Osteoblast (primary cell): ENCODE data around the gene CIPC. TPM values are rescaled to one million over a fixed set of nuclear protein-coding genes. Genes with fewer than 3 reads are reported as not detected.

ENCODE experiments used
- DNase-seq: peaks from one replicate; pipeline ENCODE4 v3.0.0; 2011; ENCODE audit warnings: low spot score, mixed read lengths; ENCODE audit not compliant: insufficient read length; ENCODE audit errors: missing footprints
- H2AFZ ChIP-seq: 2 replicates; pipeline ENCODE4 v1.6.0; 2011; ENCODE audit warnings: mild to moderate bottlenecking, low read length
- H3K27ac ChIP-seq: 2 replicates; pipeline ENCODE4 v1.5.1; 2011; ENCODE audit warnings: mild to moderate bottlenecking, low read depth, low read length, moderate library complexity
- H3K27me3 ChIP-seq: 2 replicates; pipeline ENCODE4 v1.6.0; 2012; ENCODE audit warnings: mild to moderate bottlenecking, control low read depth, inconsistent platforms, low read length, moderate library complexity; ENCODE audit not compliant: insufficient read depth
- H3K36me3 ChIP-seq: 2 replicates; pipeline ENCODE4 v1.5.1; 2011; ENCODE audit warnings: mild to moderate bottlenecking, low read length, control low read depth, moderate library complexity; ENCODE audit not compliant: insufficient read depth
- H3K4me1 ChIP-seq: 2 replicates; pipeline ENCODE4 v1.5.1; 2011; ENCODE audit warnings: mild to moderate bottlenecking, low read length, control low read depth, moderate library complexity; ENCODE audit not compliant: insufficient read depth
- H3K4me2 ChIP-seq: 2 replicates; pipeline ENCODE4 v1.6.0; 2011; ENCODE audit warnings: mild to moderate bottlenecking, low read length; ENCODE audit not compliant: insufficient read depth
- H3K4me3 ChIP-seq: fragments of 200-600 bp; sonication (generic); 3 replicates; pipeline ENCODE4 v1.5.1; 2012; ENCODE audit warnings: mild to moderate bottlenecking, low read length, inconsistent platforms; ENCODE audit not compliant: insufficient read depth
- H3K79me2 ChIP-seq: 2 replicates; pipeline ENCODE4 v1.6.0; 2012; ENCODE audit warnings: mild to moderate bottlenecking, low read length, control low read depth, inconsistent platforms; ENCODE audit not compliant: insufficient read depth
- H3K9me3 ChIP-seq: 2 replicates; pipeline ENCODE4 v1.5.1; 2011; ENCODE audit warnings: low read depth, low read length, control low read depth
- H4K20me1 ChIP-seq: 2 replicates; pipeline ENCODE4 v1.6.0; 2012; ENCODE audit warnings: mild to moderate bottlenecking, low read length, control low read depth; ENCODE audit not compliant: insufficient read depth
- CTCF ChIP-seq: IDR thresholded peaks from 2 replicates; pipeline ENCODE4 v1.5.1; 2011; ENCODE audit warnings: mild to moderate bottlenecking, low read depth, low read length, moderate library complexity; ENCODE audit errors: extremely low read depth
- total RNA-seq: library from RNA; depleted of rRNA; stranded (reverse); fragments of >200 nt; gene quantifications from 2 replicates; pipeline ENCODE4 v1.2.3, GENCODE V29; 2012

Gene CIPC
- total RNA-seq, 1 donor, result 16.6 TPM

DNA sequence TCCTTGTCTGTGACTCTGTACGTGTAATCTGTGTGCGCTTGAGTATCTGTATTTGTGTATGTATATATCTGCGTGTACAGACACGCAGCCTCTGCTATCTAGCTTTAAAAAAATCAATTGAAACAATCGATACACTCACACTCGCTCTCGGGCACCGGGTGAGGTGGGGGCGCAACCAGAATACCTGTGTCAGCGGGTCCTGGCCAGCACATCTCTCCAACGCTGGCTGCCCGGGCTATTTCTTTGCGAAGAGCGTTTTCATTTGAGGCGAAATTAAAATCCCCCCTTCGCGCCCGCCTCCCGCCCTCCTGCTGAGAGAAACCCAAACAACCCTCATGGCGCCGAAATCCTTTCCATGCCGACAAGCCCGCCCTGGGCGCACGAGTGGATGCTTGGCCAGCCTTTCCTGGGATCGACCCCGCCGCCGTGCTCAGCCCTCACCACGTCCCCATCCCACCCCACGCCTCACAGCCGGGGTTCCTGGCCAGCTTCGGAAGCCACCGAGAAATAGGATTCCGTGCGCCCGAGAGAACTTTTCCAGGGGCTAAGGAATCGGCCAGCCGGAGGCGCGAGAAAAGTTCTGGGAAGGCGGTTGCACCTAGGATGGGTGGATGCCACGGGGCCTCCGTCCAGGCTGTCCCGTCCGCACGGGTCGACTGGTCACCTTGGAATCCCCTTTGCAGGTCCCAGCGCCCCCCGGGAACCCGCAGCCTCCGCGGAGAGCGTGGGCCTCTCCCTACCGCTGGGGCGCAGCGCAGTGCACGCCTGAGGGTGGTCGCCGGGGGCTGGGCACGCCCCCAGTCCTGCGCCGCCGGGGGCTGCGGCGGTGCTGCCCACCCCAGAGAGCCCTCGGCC is 42.5 kb downstream of the CIPC start:
- no peak for DNase-seq
- Histone ChIP-seq H2AFZ (no peak overlapping the region), H3K27me3 (peaks cover 68% of the 10 kb centered on the region), H3K36me3 (no peaks in the 10 kb centered on the region), H3K27ac (no peak overlapping the region), H3K79me2 (no peaks in the 10 kb centered on the region), H3K4me2 (no peak overlapping the region), H3K4me3 (no peak overlapping the region), H3K9me3 (no peaks in the 10 kb centered on the region), H3K4me1 (no peaks in the 10 kb centered on the region), H4K20me1 (peaks cover 3% of the 10 kb centered on the region)
- no peak for TF ChIP-seq CTCF

- no peak within 1 kb of the TSS for H3K4me3 ChIP-seq
Measured at GRCh38 chr14:77141214-77142004, 43.4 kb downstream of the CIPC start, which contains the start of gene ZDHHC22. Gene ZDHHC22, minus strand, starts transcription at chr14:77141791. Its CDS starts 2,053 bp downstream, at chr14:77139738.

DNA sequence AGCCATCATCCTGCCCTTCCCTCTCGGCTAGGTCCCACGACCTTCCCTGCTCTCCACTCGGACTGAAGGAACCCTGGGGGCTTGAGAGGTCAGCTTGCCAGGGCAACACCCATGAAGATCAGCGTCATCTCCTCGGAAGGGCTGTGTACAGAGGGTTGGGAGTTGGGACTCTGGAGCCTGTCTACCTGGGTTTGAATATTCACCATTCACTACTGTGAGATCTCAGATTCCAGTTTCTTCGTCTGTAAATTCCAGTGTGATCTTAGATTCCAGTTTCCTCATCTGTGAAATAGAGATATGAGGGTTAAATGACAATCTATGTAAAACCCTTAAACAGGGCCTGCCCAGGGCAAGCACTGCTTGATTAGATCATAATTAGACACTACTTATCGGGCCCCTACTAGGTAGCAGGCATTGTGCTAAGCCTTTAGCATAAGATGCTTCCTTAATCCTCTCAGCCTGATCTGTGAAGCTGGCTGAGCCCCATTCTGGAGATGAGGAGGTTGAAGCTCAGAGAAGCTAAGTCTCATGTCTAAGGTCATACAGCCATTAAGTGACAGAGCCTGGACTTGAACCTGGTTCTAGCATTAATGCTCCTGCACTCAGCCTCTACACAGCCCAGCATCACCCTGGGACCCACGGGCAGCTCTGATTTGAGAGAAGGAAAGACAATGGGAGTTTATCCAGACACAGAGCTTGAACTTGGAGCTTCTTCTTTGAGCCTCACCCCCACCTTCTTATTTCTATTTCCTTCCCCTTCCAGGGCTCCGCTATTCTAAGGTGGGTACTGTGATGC is 44.1 kb downstream of the CIPC start:
- Histone ChIP-seq H3K4me2 (no peak overlapping the region), H3K36me3 (no peaks in the 10 kb centered on the region), H4K20me1 (peaks cover 3% of the 10 kb centered on the region), H3K27me3 (peaks cover 83% of the 10 kb centered on the region), H3K4me1 (no peaks in the 10 kb centered on the region), H3K4me3 (no peak overlapping the region), H2AFZ (no peak overlapping the region), H3K79me2 (no peaks in the 10 kb centered on the region), H3K9me3 (no peaks in the 10 kb centered on the region), H3K27ac (no peak overlapping the region)
- no peak for TF ChIP-seq CTCF
- DNase-seq, result no peak

More at GRCh38 chr14:77141214-77142004, 43.4 kb downstream of the CIPC start, which contains the start of gene ZDHHC22:
- TF ChIP-seq CTCF, result no peak
- no peaks in the 10 kb centered on the region for H3K36me3 ChIP-seq
- no peak within 1 kb of the TSS for H3K27ac ChIP-seq
- H2AFZ ChIP-seq, result no peak within 1 kb of the TSS
- H3K4me2 ChIP-seq, result peak within 1 kb of the TSS; percentile 13
- peaks cover 3% of the 10 kb centered on the region for H4K20me1 ChIP-seq
- no peaks in the 10 kb centered on the region for H3K79me2 ChIP-seq
- H3K4me1 ChIP-seq, result no peaks in the 10 kb centered on the region
- peaks cover 75% of the 10 kb centered on the region for H3K27me3 ChIP-seq
- peak; percentile 94 for DNase-seq
- no peaks in the 10 kb centered on the region for H3K9me3 ChIP-seq
